Keratinocyte (primary cell): ENCODE results near the gene ANKRD24. TPM values are rescaled to one million over a fixed set of nuclear protein-coding genes. Genes with fewer than 3 reads are reported as not detected.

Source experiments
- DNase-seq: peaks from one replicate; pipeline ENCODE4 v3.0.0-alpha.2; 2011; ENCODE audit warnings: low read depth, missing footprints, low spot score
- FAIRE-seq: peaks from 2 replicates; lab custom pipeline; 2011; peaks lifted over from hg19 to GRCh38; lab: Jason Lieb, UNC
- H2AFZ ChIP-seq: 2 replicates; pipeline ENCODE4 v1.6.0; 2012; ENCODE audit warnings: low read length, control low read depth, inconsistent platforms; ENCODE audit not compliant: control insufficient read depth
- H3K27ac ChIP-seq: 2 replicates; pipeline ENCODE4 v1.5.1; 2011; ENCODE audit warnings: low read length; ENCODE audit not compliant: control insufficient read depth, insufficient read depth
- H3K27me3 ChIP-seq: 3 replicates; pipeline ENCODE4 v1.6.0; 2011; ENCODE audit warnings: low read length; ENCODE audit not compliant: control insufficient read depth, insufficient read depth; ENCODE audit errors: extremely low read depth
- H3K36me3 ChIP-seq, 2 experiments: 2 replicates in 1 of 2; 3 replicates in 1 of 2; pipeline ENCODE4 v1.5.1; 2011; ENCODE audit warnings: low read length in 2 of 2, mild to moderate bottlenecking in 1 of 2; ENCODE audit not compliant: control insufficient read depth in 2 of 2, insufficient read depth in 2 of 2; ENCODE audit errors: extremely low read depth in 1 of 2
- H3K4me1 ChIP-seq: 3 replicates; pipeline ENCODE4 v1.5.1; 2011; ENCODE audit warnings: low read length; ENCODE audit not compliant: control insufficient read depth, insufficient read depth; ENCODE audit errors: extremely low read depth
- H3K4me2 ChIP-seq: 3 replicates; pipeline ENCODE4 v1.6.0; 2011; ENCODE audit warnings: low read depth, low read length; ENCODE audit not compliant: control insufficient read depth, insufficient read depth; ENCODE audit errors: extremely low read depth
- H3K4me3 ChIP-seq, 3 experiments: fragments of 200-600 bp in 1 of 3; sonication (generic) in 1 of 3; 2 replicates in 2 of 3; 3 replicates in 1 of 3; pipeline ENCODE4 v1.5.1; 2011 to 2016; ENCODE audit warnings: low read length in 3 of 3, mild to moderate bottlenecking in 3 of 3, control low read depth in 2 of 3, inconsistent platforms in 1 of 3, low read depth in 1 of 3, mixed read lengths in 1 of 3, mixed run types in 1 of 3, moderate library complexity in 1 of 3; ENCODE audit not compliant: control insufficient read depth in 2 of 3, insufficient read depth in 2 of 3; ENCODE audit errors: extremely low read depth in 1 of 3
- H3K79me2 ChIP-seq: 2 replicates; pipeline ENCODE4 v1.6.0; 2012; ENCODE audit warnings: low read length; ENCODE audit not compliant: control insufficient read depth, insufficient read depth
- H3K9ac ChIP-seq: 3 replicates; pipeline ENCODE4 v1.6.0; 2011; ENCODE audit warnings: low read length; ENCODE audit not compliant: control insufficient read depth, insufficient read depth; ENCODE audit errors: extremely low read depth
- H3K9me1 ChIP-seq: 3 replicates; pipeline ENCODE4 v1.6.0; 2011; ENCODE audit warnings: low read length; ENCODE audit not compliant: control insufficient read depth, insufficient read depth; ENCODE audit errors: extremely low read depth
- H3K9me3 ChIP-seq: 2 replicates; pipeline ENCODE4 v1.5.1; 2012; ENCODE audit warnings: low read depth, low read length; ENCODE audit not compliant: control insufficient read depth
- H4K20me1 ChIP-seq: 3 replicates; pipeline ENCODE4 v1.6.0; 2011; ENCODE audit warnings: low read length; ENCODE audit not compliant: control insufficient read depth, insufficient read depth; ENCODE audit errors: extremely low read depth
- CTCF ChIP-seq, 3 experiments: IDR thresholded peaks in 1 of 3; conservative IDR thresholded peaks in 1 of 3; optimal IDR thresholded peaks in 1 of 3; 2 replicates in 2 of 3; 3 replicates in 1 of 3; pipeline versions ENCODE3 to v1.5.1; 2011; ENCODE audit warnings: low read length in 3 of 3, mild to moderate bottlenecking in 3 of 3, moderate library complexity in 2 of 3, control low read depth in 1 of 3, inconsistent platforms in 1 of 3; ENCODE audit not compliant: insufficient read depth in 2 of 3; ENCODE audit errors: extremely low read depth in 1 of 3
- EZH2 ChIP-seq: IDR thresholded peaks from one replicate; pipeline ENCODE4 v1.6.1; 2012; ENCODE audit warnings: inconsistent platforms, mild to moderate bottlenecking, low read length, moderate library complexity
- dilution Hi-C: fragments of 300-500 bp; cut with MboI; formaldehyde crosslinking; loops from one replicate; pipeline ENCODE4 v1.7.0; 2020; ENCODE audit warnings: low sequenced_read_pairs; ENCODE audit not compliant: extremely low pct_ligation_motif_present
- polyA plus RNA-seq, 5 experiments: library from polyadenylated mRNA; depleted of rRNA in 3 of 5; stranded (reverse) in 3 of 5; stranded (forward) in 1 of 5; unstranded in 1 of 5; fragments of >200 nt; gene quantifications; 1 replicate in 1 of 5; 2 replicates in 3 of 5; 3 replicates in 1 of 5; pipeline versions ENCODE4 v1.2.1 to v1.2.3, GENCODE V29; 2011 to 2012; ENCODE audit warnings: missing spikeins in 2 of 5, low read depth in 1 of 5, low replicate concordance in 1 of 5

Gene ANKRD24
- polyA plus RNA-seq, 1 donor (not counting 4 experiments of a cell fraction or from before 2014, with no cell fraction given): 0.07 TPM

DNA sequence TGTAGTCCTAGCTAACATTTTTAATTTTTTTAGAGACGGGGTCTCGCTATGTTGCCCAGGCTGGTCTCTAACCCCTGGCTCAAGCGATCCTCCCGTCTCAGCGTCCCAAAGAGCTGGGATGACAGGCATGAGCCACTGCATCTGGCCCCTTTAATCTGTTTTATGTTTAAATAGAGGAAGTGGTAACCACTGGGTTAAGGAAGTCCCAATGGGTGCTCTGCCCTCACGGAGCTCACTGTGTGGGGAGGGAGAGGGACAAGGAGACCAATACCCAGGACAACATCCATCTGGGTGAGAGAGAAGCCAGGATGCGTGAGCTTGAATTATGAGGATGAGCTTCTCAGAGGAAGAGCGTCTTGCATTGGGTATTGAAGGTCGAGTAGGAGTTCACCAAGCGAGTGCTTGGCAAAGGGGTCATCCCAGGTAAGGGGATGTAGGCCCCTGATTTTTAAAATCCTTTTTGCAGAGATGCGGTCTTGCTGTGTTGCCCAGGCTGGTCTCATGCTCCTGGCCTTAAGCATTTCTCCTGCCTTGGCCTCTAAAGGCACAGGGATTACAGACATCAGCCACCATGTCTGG, 78.2 kb downstream of the ANKRD24 start:
- no peak overlapping the region for H3K27ac ChIP-seq
- H3K79me2 ChIP-seq: no peaks in the 10 kb centered on the region
- no peak overlapping the region for H2AFZ ChIP-seq
- no peaks in the 10 kb centered on the region for H3K27me3 ChIP-seq
- peaks cover 16 to 30% of the 10 kb centered on the region in 2 experiments for H3K36me3 ChIP-seq
- H3K9me3 ChIP-seq: peaks cover 4% of the 10 kb centered on the region
- dilution Hi-C loops: no loop called here
- H3K4me2 ChIP-seq: no peak overlapping the region
- FAIRE-seq: no peak
- no peak overlapping the region for H3K4me3 ChIP-seq
- no peaks in the 10 kb centered on the region for H3K9me1 ChIP-seq
- H3K4me1 ChIP-seq: no peaks in the 10 kb centered on the region
- H4K20me1 ChIP-seq: no peaks in the 10 kb centered on the region
- TF ChIP-seq EZH2 (no peak), CTCF (optimal IDR thresholded peaks at IDR 0.05 in 1 of 3, IDR thresholded peaks at IDR 0.05 in 1 of 3, conservative IDR thresholded peaks at IDR 0.05 in 1 of 3; ENCODE audit: extremely low read depth in 1 of 3, insufficient read depth in 2 of 3, low read length in 3 of 3) (no peak)
- no peak overlapping the region for H3K9ac ChIP-seq
- no peak for DNase-seq

DNA sequence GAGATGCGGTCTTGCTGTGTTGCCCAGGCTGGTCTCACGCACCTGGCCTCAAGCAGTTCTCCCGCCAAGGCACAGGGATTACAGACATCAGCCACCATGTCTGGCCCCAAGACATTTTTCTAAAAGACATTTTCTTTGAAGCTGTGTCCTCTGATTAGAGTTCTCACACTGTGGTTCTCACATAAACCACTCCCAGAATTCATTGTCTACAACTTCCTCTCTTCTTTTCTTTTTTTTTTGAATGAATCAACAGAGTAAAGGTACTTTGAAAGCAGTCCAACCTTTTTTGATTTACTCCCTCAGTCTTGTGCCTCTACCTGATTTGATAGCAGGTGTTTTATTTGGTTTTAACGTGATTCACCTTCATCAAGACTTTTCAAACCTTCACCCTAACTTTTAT, 82.3 kb downstream of the ANKRD24 start:
- Histone ChIP-seq H4K20me1 (peaks cover 3% of the 10 kb centered on the region), H3K36me3 (peaks cover 15 to 18% of the 10 kb centered on the region in 2 experiments), H3K9me1 (no peaks in the 10 kb centered on the region), H2AFZ (no peak overlapping the region), H3K9me3 (no peaks in the 10 kb centered on the region), H3K27ac (no peak overlapping the region), H3K27me3 (no peaks in the 10 kb centered on the region), H3K4me3 (no peak overlapping the region), H3K4me1 (no peaks in the 10 kb centered on the region), H3K9ac (no peak overlapping the region), H3K79me2 (no peaks in the 10 kb centered on the region), H3K4me2 (no peak overlapping the region)
- DNase-seq (no peak), FAIRE-seq (no peak)
- dilution Hi-C loops: no loop called here
- TF ChIP-seq EZH2 (no peak), CTCF (optimal IDR thresholded peaks at IDR 0.05 in 1 of 3, IDR thresholded peaks at IDR 0.05 in 1 of 3, conservative IDR thresholded peaks at IDR 0.05 in 1 of 3; ENCODE audit: extremely low read depth in 1 of 3, insufficient read depth in 2 of 3, low read length in 3 of 3) (no peak)
